GM19238 (cell line): ENCODE data around the gene NRG3.
"Not testable (repeated sequence)": the region's sequence is repeated elsewhere in the genome, so short reads cannot be mapped to it uniquely, and the experiment has no call there.

Source experiments
- DNase-seq: peaks from one replicate; pipeline ENCODE4 v3.0.0; 2011; ENCODE audit warnings: low spot score; ENCODE audit not compliant: insufficient read length

The NRG3 gene

DNA sequence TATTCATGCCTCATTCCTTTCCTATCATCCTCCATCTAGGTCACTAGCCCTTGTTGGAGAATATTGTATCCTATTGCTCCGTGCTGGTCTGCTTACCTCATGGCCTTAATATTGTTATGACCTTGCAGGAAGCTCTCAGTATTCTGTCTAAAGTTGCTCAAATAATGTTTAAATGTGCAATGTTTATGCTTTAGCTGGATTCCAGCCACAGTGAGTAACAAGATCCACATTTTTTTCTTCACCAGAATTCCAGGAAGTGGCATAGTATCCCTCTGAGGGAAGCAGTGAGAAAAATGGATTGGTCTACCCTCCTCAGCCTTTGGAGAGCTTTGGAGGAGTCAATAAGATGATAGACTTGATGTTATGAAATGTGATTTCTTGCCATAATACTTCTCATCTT is 402.6 kb downstream of the NRG3 start:
- DNase-seq = no peak

DNA sequence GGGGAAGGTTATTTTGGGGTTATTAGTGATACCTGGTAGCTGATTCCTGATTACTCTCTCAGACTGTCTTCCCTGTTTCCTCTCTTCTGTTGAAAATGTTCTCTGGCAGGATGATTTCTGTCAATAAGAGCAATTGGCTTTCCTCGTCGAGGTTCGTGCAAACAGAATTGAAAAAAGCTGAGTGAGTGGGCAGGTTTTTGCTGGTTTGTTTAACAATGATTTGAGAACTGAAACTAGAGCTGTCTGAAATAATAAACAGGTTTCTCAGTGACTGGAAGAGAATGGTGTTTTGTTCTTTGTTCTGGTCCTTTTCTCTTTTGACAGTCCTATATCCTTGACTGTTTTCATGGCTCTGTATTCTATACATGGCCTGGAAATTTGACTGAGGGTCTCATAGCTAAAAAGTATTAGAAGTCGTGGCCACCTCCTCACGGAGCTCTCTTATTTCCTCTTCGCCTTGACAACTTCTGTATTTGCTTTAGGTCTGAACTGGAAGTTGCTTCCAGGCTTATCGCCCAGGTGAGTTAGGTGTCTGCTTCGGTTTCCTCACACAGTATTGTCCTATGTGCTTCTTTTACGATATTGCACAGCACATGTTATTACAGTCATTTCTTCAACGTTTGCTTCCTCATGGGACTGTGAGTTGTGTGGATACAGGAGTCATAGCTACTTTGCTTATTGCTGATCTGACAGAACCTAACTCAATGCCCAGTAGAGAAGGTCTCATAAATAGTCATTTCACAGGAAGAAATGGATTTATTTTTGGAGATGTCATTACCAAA is 403.6 kb downstream of the NRG3 start:
- DNase-seq = no peak

DNA sequence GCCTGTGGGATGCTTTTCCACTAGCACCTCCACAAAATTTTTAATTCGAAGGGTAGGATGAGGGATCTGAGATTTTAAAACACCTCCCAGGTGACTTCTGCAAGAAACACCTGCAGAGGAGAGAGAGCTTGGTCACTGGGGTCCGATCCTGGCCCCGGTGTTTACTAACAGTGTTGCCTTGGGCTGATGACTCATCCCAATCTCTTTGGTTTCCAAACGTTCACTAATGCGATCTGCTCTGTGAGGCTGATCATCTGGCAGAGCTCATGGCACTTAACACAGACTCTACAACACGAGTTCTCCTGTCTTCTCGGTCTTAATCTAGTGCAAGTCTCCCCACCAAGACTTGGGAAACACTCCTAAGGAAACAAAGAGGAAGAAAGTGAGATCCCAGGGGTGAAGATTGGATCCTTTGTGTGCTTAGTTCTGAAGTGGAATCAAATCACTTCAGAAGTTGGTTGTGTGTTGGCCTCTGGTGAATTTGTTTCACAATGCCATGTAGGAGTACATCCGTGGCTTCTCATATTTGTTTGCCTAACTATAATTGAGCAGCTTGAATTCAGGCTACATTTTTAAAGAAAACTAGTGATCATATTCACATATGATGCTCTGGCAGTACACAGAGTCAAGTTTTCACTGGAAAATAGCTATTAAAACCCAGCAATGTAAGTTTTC is 407.9 kb downstream of the NRG3 start:
- DNase-seq = no peak

- DNase-seq = no peak
Observed at GRCh38 chr10:82284180-82284579, 409.2 kb downstream of the NRG3 start.

- no peak for DNase-seq
Observed at GRCh38 chr10:82288461-82288881, 413.5 kb downstream of the NRG3 start.

DNA sequence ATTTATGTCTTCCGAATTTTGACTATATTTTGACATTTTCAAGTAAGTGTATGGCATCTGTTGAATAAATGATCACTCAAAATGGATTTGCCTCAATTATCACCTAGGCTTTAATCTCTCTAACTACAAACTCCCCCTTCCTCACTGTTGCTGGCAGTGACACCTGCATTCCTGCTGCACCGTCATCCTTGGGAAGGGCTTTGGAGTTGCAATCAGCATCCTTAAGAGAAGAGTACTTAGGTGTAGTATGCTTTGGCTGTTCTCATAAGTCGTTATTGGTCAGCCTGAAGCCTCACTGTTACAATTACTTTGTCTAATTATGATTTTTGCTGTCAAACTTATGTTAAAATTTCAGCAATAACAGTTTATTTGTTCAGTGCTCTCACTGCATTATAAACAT is 415.0 kb downstream of the NRG3 start:
- DNase-seq = no peak

- no peak for DNase-seq
Observed at GRCh38 chr10:82294874-82295378, 419.9 kb downstream of the NRG3 start.

GRCh38 chr10:82308641-82309040 is 433.6 kb downstream of the NRG3 start:
- DNase-seq = no peak

DNA sequence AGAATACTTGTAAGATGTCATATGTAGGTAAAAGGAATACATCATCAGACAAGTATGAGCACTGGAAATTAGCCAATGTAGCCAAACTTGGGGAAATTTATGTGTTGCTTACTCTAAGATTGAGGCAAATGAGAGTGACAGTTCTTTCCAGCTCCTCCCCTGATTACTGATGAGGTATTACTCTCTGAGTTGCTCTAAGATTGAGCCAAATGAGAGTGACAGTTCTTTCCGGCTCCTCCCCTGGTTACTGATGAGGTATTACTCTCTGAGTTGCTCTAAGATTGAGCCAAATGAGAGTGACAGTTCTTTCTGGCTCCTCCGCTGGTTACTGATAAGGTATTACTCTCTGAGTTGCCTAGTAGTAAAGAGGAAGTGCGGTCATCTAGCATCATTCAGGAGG is 435.8 kb downstream of the NRG3 start:
- no peak for DNase-seq

GRCh38 chr10:82313401-82313800 is 438.4 kb downstream of the NRG3 start:
- no peak for DNase-seq

DNA sequence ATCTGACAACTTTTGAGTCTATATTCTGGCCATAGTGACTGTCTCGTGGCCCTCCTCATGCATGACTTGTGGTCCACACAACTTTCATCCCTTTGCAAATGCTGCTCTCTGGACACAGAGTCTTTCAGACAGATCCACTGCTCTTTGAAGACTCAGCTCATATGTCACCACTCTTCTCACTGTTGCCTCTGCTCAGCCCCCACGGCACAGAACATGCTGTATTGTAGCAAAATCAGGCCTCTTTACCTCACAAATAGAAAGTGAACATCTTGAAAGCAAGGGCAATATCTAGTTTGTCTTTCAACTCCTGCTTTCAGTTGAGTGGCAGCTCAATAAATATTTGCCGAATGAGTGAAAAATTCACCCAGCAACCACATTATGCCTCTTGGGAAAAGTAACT is 443.5 kb downstream of the NRG3 start:
- no peak for DNase-seq

GRCh38 chr10:82319074-82319473 is 444.1 kb downstream of the NRG3 start:
- DNase-seq = no peak

DNA sequence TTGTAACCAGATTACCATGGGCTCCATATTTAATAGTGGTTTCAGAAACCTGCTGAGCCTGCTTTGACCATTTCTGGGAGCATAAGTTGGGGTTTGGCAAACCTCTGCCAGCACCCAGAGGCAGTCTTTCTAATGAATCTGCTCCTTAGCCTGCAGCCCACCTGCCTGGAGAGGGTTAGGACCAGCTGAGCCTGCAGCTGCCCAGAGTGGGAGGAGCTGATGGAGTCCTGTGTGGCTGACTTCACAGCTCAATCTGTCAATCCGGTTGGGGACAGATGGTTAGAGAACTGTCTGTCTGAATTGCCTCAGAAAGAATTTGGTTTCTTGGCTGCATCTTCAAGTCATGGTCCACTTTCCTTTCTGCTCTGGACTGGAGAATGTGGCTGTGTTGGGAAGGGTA is 444.6 kb downstream of the NRG3 start:
- DNase-seq = no peak

DNA sequence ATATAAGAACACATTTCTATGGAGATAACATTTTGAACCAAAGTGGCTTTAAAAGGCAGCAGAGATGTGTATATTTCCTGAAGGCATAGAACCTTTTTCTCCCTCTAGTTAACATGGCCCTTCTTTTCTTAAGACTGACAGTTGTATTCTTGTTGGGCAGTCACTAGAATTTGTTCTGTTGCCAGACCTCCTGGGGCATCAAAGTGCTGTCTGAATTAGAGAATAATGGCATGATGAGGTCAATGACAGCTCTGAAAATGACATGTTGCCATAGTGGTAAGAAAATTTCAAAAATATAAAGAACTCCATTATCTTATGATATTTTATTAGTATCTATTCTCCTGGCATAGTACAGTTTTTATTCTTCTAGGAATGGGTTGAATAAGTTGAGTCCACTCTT is 446.7 kb downstream of the NRG3 start:
- DNase-seq = no peak

DNA sequence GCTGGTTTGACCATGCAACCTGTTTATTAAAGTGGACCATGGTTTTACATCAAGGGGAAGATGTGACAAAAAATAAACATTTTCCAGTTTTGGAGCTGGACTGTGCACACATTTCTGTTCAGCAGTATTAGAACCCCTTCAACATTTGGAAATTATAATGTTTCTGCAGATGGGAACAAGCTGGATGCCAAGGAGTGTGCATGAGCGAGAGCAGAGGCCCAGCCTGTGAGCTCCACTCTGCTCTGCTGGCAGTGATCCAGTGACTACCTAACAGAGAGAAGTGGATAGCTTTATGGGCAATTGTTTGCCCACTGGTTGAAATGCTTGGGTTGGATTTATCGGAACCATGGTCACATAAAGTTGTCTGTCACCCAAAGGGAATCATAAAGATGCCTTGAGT is 456.7 kb downstream of the NRG3 start:
- DNase-seq = no peak

DNA sequence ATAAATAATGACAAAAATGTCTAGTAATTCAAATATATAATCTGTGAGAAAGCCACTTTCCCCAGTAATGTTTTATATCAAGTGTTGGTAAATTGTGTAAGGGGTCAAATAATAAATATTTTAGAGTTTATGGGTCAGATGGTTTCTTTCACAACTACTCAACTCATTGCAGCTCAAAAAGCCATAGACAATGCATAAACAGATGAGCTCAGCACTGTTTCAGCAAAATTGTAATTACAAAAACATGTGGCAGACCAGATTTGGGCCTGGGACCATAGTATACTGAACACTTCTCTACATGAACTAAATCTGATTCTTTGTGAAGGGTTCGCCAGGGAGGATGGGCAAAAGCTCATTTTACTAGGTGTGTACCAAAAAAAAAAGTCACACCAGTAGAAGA is 460.8 kb downstream of the NRG3 start:
- DNase-seq = no peak

DNA sequence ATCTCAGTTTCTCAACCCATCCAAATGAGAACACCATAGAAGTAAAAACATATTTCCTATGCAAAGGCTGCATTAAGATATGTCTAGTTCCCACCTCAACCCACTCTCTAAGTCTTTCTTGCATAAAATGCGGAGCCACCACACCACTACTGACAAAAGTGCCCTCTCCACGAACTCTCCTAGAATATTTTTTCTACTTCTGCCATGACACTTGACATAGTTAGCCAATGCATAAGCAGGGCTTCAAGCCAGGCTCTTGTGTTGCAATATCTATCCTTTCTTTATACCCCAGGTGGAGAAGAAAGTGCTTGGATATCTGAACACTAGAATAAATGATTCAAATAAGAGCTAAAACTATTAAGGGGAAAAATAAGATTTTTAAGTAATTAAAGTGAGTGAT is 465.2 kb downstream of the NRG3 start:
- DNase-seq = no peak

- DNase-seq = not testable (repeated sequence)
Observed at GRCh38 chr10:82349590-82349989, 474.6 kb downstream of the NRG3 start.

- no peak for DNase-seq
Observed at GRCh38 chr10:82353381-82353780, 478.4 kb downstream of the NRG3 start.

DNA sequence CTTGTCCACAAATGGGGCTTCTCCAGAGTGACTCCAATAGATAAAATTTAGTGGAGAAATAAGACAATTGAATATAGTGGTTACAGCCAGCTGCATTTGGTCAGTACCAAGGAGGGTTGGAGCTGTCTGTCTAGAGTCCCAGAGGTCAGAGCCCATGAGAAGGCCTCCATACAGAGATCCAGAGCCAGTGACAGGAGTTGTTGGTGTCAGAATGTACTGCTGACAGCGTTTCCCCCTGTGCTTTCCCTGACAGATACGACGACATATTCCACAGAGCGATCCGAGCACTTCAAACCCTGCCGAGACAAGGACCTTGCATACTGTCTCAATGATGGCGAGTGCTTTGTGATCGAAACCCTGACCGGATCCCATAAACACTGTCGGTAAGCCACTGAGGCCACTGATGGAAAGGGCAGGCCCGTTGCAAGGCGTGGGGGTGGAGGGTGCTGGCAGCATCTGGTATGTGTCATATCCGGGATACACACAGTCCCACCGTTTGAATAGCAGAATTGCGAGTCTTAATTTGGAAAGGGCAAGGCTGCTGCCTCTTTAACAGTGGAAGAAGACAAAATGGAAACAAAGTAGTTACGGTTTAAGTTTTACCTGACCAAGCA is 483.6 kb downstream of the NRG3 start:
- no peak for DNase-seq

GRCh38 chr10:82361256-82361655 is 486.3 kb downstream of the NRG3 start:
- DNase-seq = no peak

- DNase-seq = no peak
Observed at GRCh38 chr10:82377608-82378007, 502.6 kb downstream of the NRG3 start.
